ENCODE measurements around the gene RNF212. TPM values are rescaled to one million over a fixed set of nuclear protein-coding genes. Genes with fewer than 3 reads are reported as not detected.

The RNF212 gene
- total and polyA plus RNA-seq, 7 experiments from 2014 or later, result 1.8 to 6.7 (median 3.1) TPM

DNA sequence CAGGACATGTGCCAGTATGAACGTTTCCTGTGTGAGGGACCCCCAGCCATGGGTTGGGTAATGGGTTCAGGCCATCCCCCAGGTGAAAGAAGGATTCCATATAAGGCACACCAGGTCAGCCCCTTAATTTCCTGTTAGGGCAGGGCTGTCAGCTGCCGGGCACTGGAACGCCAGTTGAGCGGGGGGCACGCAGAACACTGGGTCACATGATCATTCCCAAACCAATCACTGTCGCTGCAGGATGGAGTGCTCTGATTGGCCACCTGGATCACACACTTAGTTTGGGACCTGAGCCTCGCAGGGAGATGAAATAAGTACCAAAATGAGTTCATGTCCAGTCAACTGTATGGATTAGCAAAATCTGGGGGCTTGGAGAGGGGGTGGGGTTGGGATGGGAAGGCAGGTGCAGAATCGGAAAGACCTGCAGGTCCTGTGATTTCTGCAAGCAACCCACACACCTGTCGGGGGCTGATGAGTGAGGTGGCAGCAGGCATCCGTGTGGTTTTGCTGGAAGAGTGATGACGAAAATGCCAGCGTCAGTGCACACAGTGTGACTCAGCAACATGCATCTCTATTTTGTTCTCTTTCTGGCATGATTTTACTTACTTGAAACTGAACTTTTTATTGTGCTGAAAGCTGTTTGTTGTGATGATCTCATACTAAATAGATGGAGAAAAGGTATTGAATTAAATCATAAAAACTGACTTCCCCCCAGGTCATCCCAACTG lies 32.2 kb downstream of the RNF212 start:
- Histone ChIP-seq H3K27me3 (ENCODE audit: control insufficient read depth in 2 of 2, insufficient read depth in 2 of 2, low read length in 2 of 2) (no peaks in the 10 kb centered on the region), H3K27ac (ENCODE audit: low read depth, low read length) (no peak overlapping the region), H3K4me3 (ENCODE audit: low read length) (no peak overlapping the region), H3K4me1 (ENCODE audit: control insufficient read depth in 2 of 2, insufficient read depth in 2 of 2, low read length in 2 of 2) (no peaks in the 10 kb centered on the region), H3K36me3 (ENCODE audit: control insufficient read depth in 2 of 3, insufficient read depth in 3 of 3, low read length in 3 of 3) (no peaks in the 10 kb centered on the region), H3K9me3 (ENCODE audit: control insufficient read depth in 2 of 3, low read length in 3 of 3) (no peaks in the 10 kb centered on the region)
- H3K9me3 Mint-ChIP-seq, result peaks cover 0 to 3% (median 0%) of the 10 kb centered on the region in 11 donors
- peak; percentile 58 for ATAC-seq
- H3K27me3 Mint-ChIP-seq, result peaks cover 3 to 35% (median 21%) of the 10 kb centered on the region in 5 donors
- ChIA-PET POLR2A (no interaction called here), CTCF (no interaction called here)
- peaks cover 0 to 5% (median 0%) of the 10 kb centered on the region in 7 donors for H3K4me1 Mint-ChIP-seq
- DNase-seq, result no peak
- no peak overlapping the region for H3K27ac Mint-ChIP-seq
- no peak overlapping the region for H3K4me3 Mint-ChIP-seq
- H3K36me3 Mint-ChIP-seq, result peaks cover 0 to 4% (median 0%) of the 10 kb centered on the region in 5 donors
- intact Hi-C loops (cut with micrococcal nuclease), result no loop called here

DNA sequence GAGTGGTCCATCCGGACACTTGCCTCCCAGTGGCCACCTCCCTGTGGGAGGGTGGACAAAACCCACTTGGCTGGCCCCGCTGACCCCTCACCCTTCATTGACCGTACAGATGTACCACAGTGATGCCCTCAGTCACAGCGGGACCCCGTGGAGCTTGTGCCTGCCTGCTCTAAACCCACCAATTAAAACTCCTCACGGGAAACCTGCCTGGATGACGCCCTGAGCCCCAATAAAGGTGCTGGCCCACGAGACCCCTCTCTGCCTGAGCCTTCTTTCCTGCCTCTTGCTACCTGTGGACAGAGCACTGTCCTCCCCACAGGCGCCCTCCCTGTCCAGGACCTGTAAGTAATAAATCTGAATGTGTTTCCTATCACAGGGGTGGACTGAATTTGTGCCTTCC lies 32.9 kb downstream of the RNF212 start:
- Histone ChIP-seq H3K9me3 (ENCODE audit: control insufficient read depth in 2 of 3, low read length in 3 of 3) (no peaks in the 10 kb centered on the region), H3K4me3 (ENCODE audit: low read length) (no peak overlapping the region), H3K4me1 (ENCODE audit: control insufficient read depth in 2 of 2, insufficient read depth in 2 of 2, low read length in 2 of 2) (no peaks in the 10 kb centered on the region), H3K27me3 (ENCODE audit: control insufficient read depth in 2 of 2, insufficient read depth in 2 of 2, low read length in 2 of 2) (no peaks in the 10 kb centered on the region), H3K27ac (ENCODE audit: low read depth, low read length) (no peak overlapping the region), H3K36me3 (ENCODE audit: control insufficient read depth in 2 of 3, insufficient read depth in 3 of 3, low read length in 3 of 3) (no peaks in the 10 kb centered on the region)
- CTCF ChIA-PET, result no interaction called here
- ATAC-seq (no peak), DNase-seq (no peak)
- H3K27me3 Mint-ChIP-seq, result peaks cover 0 to 35% (median 21%) of the 10 kb centered on the region in 5 donors
- H3K36me3 Mint-ChIP-seq, result peaks cover 0 to 4% (median 0%) of the 10 kb centered on the region in 5 donors
- H3K4me3 Mint-ChIP-seq, result no peak overlapping the region
- H3K9me3 Mint-ChIP-seq, result peaks cover 0 to 3% (median 0%) of the 10 kb centered on the region in 11 donors
- POLR2A ChIA-PET, result no interaction called here
- intact Hi-C loops (cut with micrococcal nuclease), result no loop called here
- H3K4me1 Mint-ChIP-seq, result peaks cover 0 to 5% (median 0%) of the 10 kb centered on the region in 7 donors
- H3K27ac Mint-ChIP-seq, result no peak overlapping the region

DNA sequence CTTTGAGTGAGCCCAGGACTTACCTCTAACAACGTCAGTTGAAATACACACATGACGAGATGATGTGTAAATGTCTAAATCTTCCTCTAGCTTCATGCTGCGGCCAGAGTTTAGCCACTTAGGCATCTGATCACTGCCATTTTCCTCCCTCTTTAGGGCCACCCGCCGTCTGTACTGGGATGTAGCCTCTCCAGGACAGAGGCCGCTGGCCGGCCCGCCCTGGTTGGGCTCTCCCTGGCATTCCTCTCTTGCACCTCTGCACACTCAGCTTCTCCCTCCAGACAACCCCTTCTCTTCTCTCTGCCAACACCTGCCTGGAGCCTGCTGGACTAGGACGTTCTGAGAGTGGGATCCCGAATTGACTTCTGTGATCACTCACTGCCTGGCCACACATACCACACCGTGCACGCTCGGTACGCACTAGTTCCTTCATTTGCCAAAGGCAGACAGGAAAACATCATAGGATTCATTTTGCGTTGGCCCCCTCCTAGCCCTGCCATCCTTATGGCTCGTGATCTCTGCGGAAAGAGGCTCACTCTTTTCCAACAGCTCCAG lies 33.6 kb downstream of the RNF212 start:
- DNase-seq (no peak), ATAC-seq (no peak)
- peaks cover 0 to 4% (median 0%) of the 10 kb centered on the region in 5 donors for H3K36me3 Mint-ChIP-seq
- Histone ChIP-seq H3K4me3 (ENCODE audit: low read length) (no peak overlapping the region), H3K36me3 (ENCODE audit: control insufficient read depth in 2 of 3, insufficient read depth in 3 of 3, low read length in 3 of 3) (no peaks in the 10 kb centered on the region), H3K9me3 (ENCODE audit: control insufficient read depth in 2 of 3, low read length in 3 of 3) (no peaks in the 10 kb centered on the region), H3K27ac (ENCODE audit: low read depth, low read length) (no peak overlapping the region), H3K27me3 (ENCODE audit: control insufficient read depth in 2 of 2, insufficient read depth in 2 of 2, low read length in 2 of 2) (no peaks in the 10 kb centered on the region), H3K4me1 (ENCODE audit: control insufficient read depth in 2 of 2, insufficient read depth in 2 of 2, low read length in 2 of 2) (no peaks in the 10 kb centered on the region)
- peaks cover 0 to 3% (median 0%) of the 10 kb centered on the region in 11 donors for H3K9me3 Mint-ChIP-seq
- POLR2A ChIA-PET, result no interaction called here
- H3K4me3 Mint-ChIP-seq, result no peak overlapping the region
- intact Hi-C loops (cut with micrococcal nuclease), result no loop called here
- H3K27me3 Mint-ChIP-seq, result peaks cover 0 to 31% (median 21%) of the 10 kb centered on the region in 5 donors
- peaks cover 0 to 5% (median 0%) of the 10 kb centered on the region in 7 donors for H3K4me1 Mint-ChIP-seq
- no peak overlapping the region for H3K27ac Mint-ChIP-seq
- CTCF ChIA-PET, result no interaction called here

DNA sequence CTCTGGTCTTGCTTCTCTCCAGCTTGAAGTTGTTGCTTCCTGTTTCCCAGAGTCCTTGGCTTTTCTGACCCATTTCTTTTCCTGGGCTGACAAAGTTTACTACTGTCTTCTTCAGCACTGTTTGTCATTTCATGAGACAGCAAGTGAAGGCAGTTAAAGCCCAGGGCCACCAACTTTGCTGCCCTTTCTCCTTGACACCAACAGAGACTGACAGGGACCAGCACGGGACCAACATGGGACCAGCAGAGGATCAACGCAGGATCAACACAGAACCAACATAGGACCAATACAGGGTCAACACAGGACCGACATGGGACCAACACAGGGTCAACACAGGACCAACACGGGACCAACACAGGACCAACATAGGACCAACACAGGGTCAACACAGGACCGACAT lies 34.9 kb downstream of the RNF212 start:
- no peaks in the 10 kb centered on the region for H3K4me1 ChIP-seq (ENCODE audit: control insufficient read depth in 2 of 2, insufficient read depth in 2 of 2, low read length in 2 of 2)
- no peak overlapping the region for H3K27ac ChIP-seq (ENCODE audit: low read depth, low read length)
- H3K36me3 Mint-ChIP-seq, result peaks cover 0 to 4% (median 0%) of the 10 kb centered on the region in 5 donors
- no peak for DNase-seq
- ChIA-PET POLR2A (no interaction called here), CTCF (no interaction called here)
- peak overlapping the region in 1 of 9 donors; percentile 55 for H3K27ac Mint-ChIP-seq
- intact Hi-C loops (cut with micrococcal nuclease), result no loop called here
- no peak overlapping the region for H3K4me3 Mint-ChIP-seq
- no peaks in the 10 kb centered on the region for H3K27me3 ChIP-seq (ENCODE audit: control insufficient read depth in 2 of 2, insufficient read depth in 2 of 2, low read length in 2 of 2)
- no peaks in the 10 kb centered on the region for H3K36me3 ChIP-seq (ENCODE audit: control insufficient read depth in 2 of 3, insufficient read depth in 3 of 3, low read length in 3 of 3)
- no peaks in the 10 kb centered on the region for H3K9me3 ChIP-seq (ENCODE audit: control insufficient read depth in 2 of 3, low read length in 3 of 3)
- no peak for ATAC-seq
- no peak overlapping the region for H3K4me3 ChIP-seq (ENCODE audit: low read length)
- H3K27me3 Mint-ChIP-seq, result peaks cover 0 to 30% (median 21%) of the 10 kb centered on the region in 5 donors
- H3K4me1 Mint-ChIP-seq, result peaks cover 0 to 5% (median 0%) of the 10 kb centered on the region in 7 donors
- peaks cover 0 to 3% (median 0%) of the 10 kb centered on the region in 11 donors for H3K9me3 Mint-ChIP-seq

DNA sequence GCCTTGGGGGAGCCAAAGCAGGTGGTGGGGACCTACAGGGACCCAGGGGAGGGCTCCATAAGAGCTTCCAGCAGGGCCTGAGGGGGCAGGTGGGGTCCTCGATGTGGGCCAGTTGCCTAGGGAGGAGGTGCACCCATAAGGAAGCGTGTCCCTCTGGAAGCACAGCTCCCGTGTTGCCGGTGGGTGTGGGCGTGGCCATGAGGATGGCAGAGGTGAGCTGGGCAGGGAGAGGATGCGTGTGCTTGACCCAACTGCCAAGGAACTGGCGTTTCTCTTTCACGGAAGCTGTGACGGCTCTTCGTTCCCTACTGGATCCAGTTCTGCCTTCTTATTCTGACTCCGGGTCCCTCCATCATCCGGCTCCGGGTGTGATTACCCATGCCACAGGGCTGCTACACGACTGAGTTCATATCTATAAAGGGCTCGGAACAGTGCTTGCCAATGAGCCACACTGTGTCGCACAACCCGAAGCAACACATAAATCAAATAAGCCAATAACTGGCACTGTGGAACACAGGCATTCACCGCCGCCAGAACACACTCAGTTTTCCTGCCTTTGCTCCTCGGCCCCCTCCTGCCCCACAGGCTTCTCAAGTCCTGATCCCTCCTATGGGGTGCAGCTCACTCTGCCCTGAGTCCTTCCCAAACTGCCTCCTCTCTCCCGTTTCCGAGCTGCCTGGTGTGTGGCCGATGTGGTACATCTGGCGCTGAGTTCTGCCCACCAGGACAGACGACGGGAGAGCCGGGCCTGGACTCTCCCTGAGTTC lies 35.5 kb downstream of the RNF212 start:
- intact Hi-C loops (cut with micrococcal nuclease), result no loop called here
- Mint-ChIP-seq H3K27ac (no peak overlapping the region), H3K4me1 (peaks cover 2 to 8% (median 3%) of the 10 kb centered on the region in 7 donors), H3K9me3 (peaks cover 0 to 3% (median 0%) of the 10 kb centered on the region in 11 donors), H3K4me3 (no peak overlapping the region), H3K27me3 (peaks cover 2 to 25% (median 20%) of the 10 kb centered on the region in 5 donors), H3K36me3 (peaks cover 0 to 4% (median 0%) of the 10 kb centered on the region in 5 donors)
- no peak overlapping the region for H3K27ac ChIP-seq (ENCODE audit: low read depth, low read length)
- DNase-seq (no peak), ATAC-seq (no peak)
- peaks cover 0 to 3% of the 10 kb centered on the region in 2 donors for H3K4me1 ChIP-seq (ENCODE audit: control insufficient read depth in 2 of 2, insufficient read depth in 2 of 2, low read length in 2 of 2)
- CTCF ChIA-PET, result interaction anchor here (0.6 to 0.8 kb wide), 2 partner anchors 15 to 106 kb away, joined by 3 read pairs; no protein-coding TSS in a partner anchor
- no peaks in the 10 kb centered on the region for H3K36me3 ChIP-seq (ENCODE audit: control insufficient read depth in 2 of 3, insufficient read depth in 3 of 3, low read length in 3 of 3)
- H3K4me3 ChIP-seq (ENCODE audit: low read length), result no peak overlapping the region
- H3K9me3 ChIP-seq (ENCODE audit: control insufficient read depth in 2 of 3, low read length in 3 of 3), result no peaks in the 10 kb centered on the region
- H3K27me3 ChIP-seq (ENCODE audit: control insufficient read depth in 2 of 2, insufficient read depth in 2 of 2, low read length in 2 of 2), result no peaks in the 10 kb centered on the region
- POLR2A ChIA-PET, result no interaction called here

DNA sequence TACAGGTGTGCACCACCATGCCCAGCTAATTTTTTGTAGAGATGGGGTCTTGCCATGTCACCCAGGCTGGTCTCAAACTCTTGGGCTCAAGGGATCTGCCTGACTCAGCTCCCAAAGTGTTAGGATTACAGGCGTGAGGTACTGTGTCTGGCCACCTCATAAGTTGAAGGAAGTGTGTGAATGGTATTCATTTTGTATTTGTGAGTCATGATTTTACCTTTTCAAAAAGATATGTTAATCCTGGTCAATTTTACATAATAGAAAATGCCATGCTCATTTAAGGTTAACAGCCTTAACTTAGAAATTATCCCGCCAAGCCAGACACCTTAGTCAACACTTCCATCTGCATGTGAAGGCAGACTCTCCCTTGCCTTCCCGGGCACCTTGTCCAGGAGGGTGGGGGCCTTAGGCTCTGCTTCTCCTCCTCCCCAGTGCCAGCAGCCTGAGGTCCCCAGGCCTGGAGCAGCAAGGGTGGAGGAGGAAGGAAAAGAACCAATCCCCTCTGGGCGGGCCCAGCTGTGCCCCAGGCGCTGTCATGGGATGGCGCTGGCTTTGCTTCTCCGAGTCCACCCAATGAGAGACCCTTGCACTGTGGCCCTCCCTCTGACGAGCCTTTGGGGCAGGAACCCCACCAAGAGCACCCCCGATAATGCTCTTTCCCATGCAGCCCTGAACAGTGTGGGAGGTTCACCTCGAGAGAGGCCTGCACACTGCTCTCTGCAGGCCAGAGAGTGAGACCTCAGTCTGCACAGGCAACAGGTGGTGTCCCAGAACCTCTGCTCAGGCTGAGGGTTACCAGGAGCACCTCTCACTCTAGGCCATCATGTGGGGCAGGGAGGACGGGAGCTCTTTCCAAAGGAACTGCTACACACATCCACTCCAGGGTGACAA lies 37.3 kb downstream of the RNF212 start:
- H3K36me3 Mint-ChIP-seq, result no peaks in the 10 kb centered on the region
- ATAC-seq, result no peak
- H3K4me3 ChIP-seq (ENCODE audit: low read length), result no peak overlapping the region
- peaks cover 0 to 7% of the 10 kb centered on the region in 2 donors for H3K4me1 ChIP-seq (ENCODE audit: control insufficient read depth in 2 of 2, insufficient read depth in 2 of 2, low read length in 2 of 2)
- no peak overlapping the region for H3K4me3 Mint-ChIP-seq
- H3K36me3 ChIP-seq (ENCODE audit: control insufficient read depth in 2 of 3, insufficient read depth in 3 of 3, low read length in 3 of 3), result no peaks in the 10 kb centered on the region
- H3K4me1 Mint-ChIP-seq, result peaks cover 7 to 15% (median 14%) of the 10 kb centered on the region in 7 donors
- no peak overlapping the region for H3K27ac Mint-ChIP-seq
- no peak for DNase-seq
- H3K9me3 ChIP-seq (ENCODE audit: control insufficient read depth in 2 of 3, low read length in 3 of 3), result no peaks in the 10 kb centered on the region
- no peaks in the 10 kb centered on the region for H3K27me3 ChIP-seq (ENCODE audit: control insufficient read depth in 2 of 2, insufficient read depth in 2 of 2, low read length in 2 of 2)
- peaks cover 4 to 14% (median 12%) of the 10 kb centered on the region in 5 donors for H3K27me3 Mint-ChIP-seq
- no peak overlapping the region for H3K27ac ChIP-seq (ENCODE audit: low read depth, low read length)
- H3K9me3 Mint-ChIP-seq, result peaks cover 0 to 3% (median 0%) of the 10 kb centered on the region in 11 donors
- intact Hi-C loops (cut with micrococcal nuclease), result no loop called here
- ChIA-PET CTCF (no interaction called here), POLR2A (no interaction called here)

All from naive thymus-derived CD4-positive, alpha-beta T cell (primary cell).